Epithelial cell of esophagus (primary cell): Measurements from ENCODE around the gene PALLD.
A peak's percentile ranks its signal among the peaks of the same experiment; 100 is the strongest.

ENCODE experiments used
- DNase-seq: peaks from one replicate; pipeline ENCODE4 v3.0.0; 2010; ENCODE audit warnings: low read depth
- H3K4me3 ChIP-seq: 2 replicates; pipeline ENCODE4 v1.5.1; 2011; ENCODE audit warnings: mild to moderate bottlenecking, low read length, control low read depth
- CTCF ChIP-seq: IDR thresholded peaks from 2 replicates; pipeline ENCODE4 v1.5.1; 2011; ENCODE audit warnings: low read depth, mild to moderate bottlenecking, low read length, control low read depth, inconsistent platforms; ENCODE audit not compliant: insufficient read depth; ENCODE audit errors: missing control alignments

The PALLD gene

GRCh38 chr4:168651374-168651773 is 154.5 kb downstream of the PALLD start:
- TF ChIP-seq CTCF: no peak
- DNase-seq: no peak

GRCh38 chr4:168651864-168652263 is 155.0 kb downstream of the PALLD start:
- DNase-seq: no peak
- no peak for TF ChIP-seq CTCF
- no peak overlapping the region for H3K4me3 ChIP-seq

More at GRCh38 chr4:168651374-168651773, 154.5 kb downstream of the PALLD start:
- H3K4me3 ChIP-seq: no peak overlapping the region

- TF ChIP-seq CTCF: no peak
- no peak for DNase-seq
- no peak overlapping the region for H3K4me3 ChIP-seq
These were observed 155.9 kb downstream of the PALLD start for GRCh38 chr4:168652755-168653154.

- peak overlapping the region; percentile 37 for H3K4me3 ChIP-seq
- peak; percentile 76 for DNase-seq
These were observed 157.4 kb downstream of the PALLD start for GRCh38 chr4:168654104-168654847.

GRCh38 chr4:168654848-168655174 is 158.0 kb downstream of the PALLD start:
- no peak for TF ChIP-seq CTCF

More at GRCh38 chr4:168654104-168654847, 157.4 kb downstream of the PALLD start:
- TF ChIP-seq CTCF: no peak

GRCh38 chr4:168655182-168655581 is 158.3 kb downstream of the PALLD start:
- H3K4me3 ChIP-seq: peak overlapping the region; percentile 37
- no peak for DNase-seq
- no peak for TF ChIP-seq CTCF

More at GRCh38 chr4:168654848-168655174, 158.0 kb downstream of the PALLD start:
- DNase-seq: no peak
- H3K4me3 ChIP-seq: peak overlapping the region; percentile 37
